GM19025 (cell line): ENCODE data around the gene LHFPL6.
A peak's percentile ranks its signal among the peaks of the same experiment; 100 is the strongest.

Source experiments
- ATAC-seq: cut with Tn5 transposase; IDR thresholded peaks from one replicate; pipeline ENCODE4 v1.9.1; 2021; ENCODE audit warnings: mild to moderate bottlenecking, low read depth, moderate library complexity; ENCODE audit not compliant: unreplicated experiment

The LHFPL6 gene

GRCh38 chr13:39399102-39399501, 203.9 kb downstream of the LHFPL6 start:
- ATAC-seq: no peak

- ATAC-seq: no peak
Observed at GRCh38 chr13:39397896-39398265, 205.1 kb downstream of the LHFPL6 start.

GRCh38 chr13:39397226-39397895, 205.6 kb downstream of the LHFPL6 start:
- no peak for ATAC-seq

- ATAC-seq: no peak
Observed at GRCh38 chr13:39394796-39395678, 208.0 kb downstream of the LHFPL6 start.

- no peak for ATAC-seq
Observed at GRCh38 chr13:39391761-39392160, 211.2 kb downstream of the LHFPL6 start.

GRCh38 chr13:39389013-39389412, 214.0 kb downstream of the LHFPL6 start:
- no peak for ATAC-seq

GRCh38 chr13:39385621-39386231, 217.3 kb downstream of the LHFPL6 start:
- ATAC-seq: no peak

- ATAC-seq: no peak
Observed at GRCh38 chr13:39385154-39385553, 217.8 kb downstream of the LHFPL6 start.

GRCh38 chr13:39381456-39381855, 221.5 kb downstream of the LHFPL6 start:
- no peak for ATAC-seq

GRCh38 chr13:39379667-39380655, 223.0 kb downstream of the LHFPL6 start:
- no peak for ATAC-seq

GRCh38 chr13:39379118-39379517, 223.9 kb downstream of the LHFPL6 start:
- ATAC-seq: peak; percentile 95

GRCh38 chr13:39378306-39378705, 224.7 kb downstream of the LHFPL6 start:
- ATAC-seq: no peak

- ATAC-seq: no peak
Observed at GRCh38 chr13:39377699-39378098, 225.3 kb downstream of the LHFPL6 start.

- no peak for ATAC-seq
Observed at GRCh38 chr13:39376076-39376475, 226.9 kb downstream of the LHFPL6 start.

GRCh38 chr13:39375601-39376000, 227.4 kb downstream of the LHFPL6 start:
- ATAC-seq: no peak

- no peak for ATAC-seq
Observed at GRCh38 chr13:39374741-39375189, 228.2 kb downstream of the LHFPL6 start.

- no peak for ATAC-seq
Observed at GRCh38 chr13:39373145-39373544, 229.8 kb downstream of the LHFPL6 start.

- ATAC-seq: no peak
Observed at GRCh38 chr13:39371706-39372105, 231.3 kb downstream of the LHFPL6 start.

GRCh38 chr13:39370554-39370953, 232.4 kb downstream of the LHFPL6 start:
- no peak for ATAC-seq

- no peak for ATAC-seq
Observed at GRCh38 chr13:39370048-39370447, 232.9 kb downstream of the LHFPL6 start.
